Uterus (tissue), 4 donors: ENCODE measurements around the gene ATP11A. TPM values are rescaled to one million over a fixed set of nuclear protein-coding genes. Genes with fewer than 3 reads are reported as not detected.

ENCODE experiments used
- DNase-seq, 2 donors: peaks; one replicate each; pipeline ENCODE4 v3.0.0-alpha.2; 2019 to 2020
- H3K27ac ChIP-seq, 2 donors: fragments of 200-600 bp; sonication (generic); 1 replicate in 1 of 2; 2 replicates in 1 of 2; pipeline ENCODE4 v1.5.1; 2016 to 2018
- H3K27me3 ChIP-seq, 2 donors: fragments of 200-600 bp; sonication (generic); one replicate each; pipeline ENCODE4 v1.5.1; 2018 to 2019; ENCODE audit warnings: control low read depth in 1 of 2
- H3K36me3 ChIP-seq, 2 donors: fragments of 200-600 bp; sonication (generic); one replicate each; pipeline ENCODE4 v1.5.1; 2019; ENCODE audit warnings: control low read depth in 1 of 2
- H3K4me1 ChIP-seq, 2 donors: fragments of 200-600 bp; sonication (generic); one replicate each; pipeline ENCODE4 v1.5.1; 2018 to 2019; ENCODE audit warnings: control low read depth in 1 of 2
- H3K4me3 ChIP-seq, 2 donors: fragments of 200-600 bp; sonication (generic); 1 replicate in 1 of 2; 2 replicates in 1 of 2; pipeline ENCODE4 v1.5.1; 2018 to 2019; ENCODE audit warnings: mild to moderate bottlenecking in 1 of 2
- H3K9me3 ChIP-seq, 2 donors: fragments of 200-600 bp; sonication (generic); one replicate each; pipeline ENCODE4 v1.5.1; 2019; ENCODE audit warnings: control low read depth in 1 of 2
- POLR2A ChIP-seq, 2 donors: fragments of 450-650 bp; IDR thresholded peaks; one replicate each; pipeline ENCODE4 v1.6.1; 2016; ENCODE audit warnings: antibody characterized with exemption in 2 of 2, mild to moderate bottlenecking in 1 of 2, moderate library complexity in 1 of 2
- intact Hi-C: fragments of 100-400 bp; cut with DNase I; formaldehyde crosslinking; loops from one replicate; pipeline ENCODE4 v1.15.1; 2023; ENCODE audit warnings: low total_unique reads
- total RNA-seq, 4 donors: library from RNA; depleted of rRNA in 3 of 4; stranded (reverse); fragments of >200 nt in 3 of 4; gene quantifications; one replicate each; pipeline versions ENCODE4 v1.1.0 to v1.2.4, GENCODE V29; 2014 to 2023
- TF ChIP-seq, protein P1 (sequence below), 4 experiments: fragments of 200-600 bp in 2 of 4; fragments of 450-650 bp in 2 of 4; sonication (generic) in 2 of 4; IDR thresholded peaks; one replicate each; pipeline ENCODE4 v1.5.1; 2016 to 2019; ENCODE audit warnings: antibody characterized with exemption in 4 of 4, mild to moderate bottlenecking in 2 of 4, moderate library complexity in 1 of 4
- donor health status: DM: yes; HTN: yes; CAD: no.

The ATP11A gene
- total RNA-seq, 4 donors from 2014 or later: 12.8 to 149 (median 22.8) TPM

DNA sequence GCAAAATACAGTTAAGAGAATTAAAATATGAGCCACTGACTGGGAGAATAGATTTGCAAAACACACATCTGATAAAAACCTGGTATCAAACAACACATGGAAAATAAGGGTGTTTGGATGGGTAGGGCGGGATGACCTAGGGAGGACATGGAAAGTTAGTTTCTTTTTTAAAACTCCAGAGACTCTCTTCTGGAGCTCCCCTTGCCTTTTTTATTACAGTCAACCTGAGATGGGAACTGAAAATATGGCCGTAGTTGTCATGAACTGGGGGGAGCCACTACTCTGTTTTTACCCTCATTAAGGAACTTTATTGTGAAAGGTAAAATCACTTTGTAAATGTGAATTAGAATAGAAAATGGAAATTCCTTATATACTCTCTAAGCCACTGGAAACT, 113.0 kb downstream of the ATP11A start:
- no peak overlapping the region for H3K4me3 ChIP-seq
- H3K27me3 ChIP-seq: no peaks in the 10 kb centered on the region
- no peak for DNase-seq
- H3K4me1 ChIP-seq: no peaks in the 10 kb centered on the region
- H3K36me3 ChIP-seq: no peaks in the 10 kb centered on the region
- no peaks in the 10 kb centered on the region for H3K9me3 ChIP-seq
- intact Hi-C loops: no loop called here
- TF ChIP-seq, protein P1, sequence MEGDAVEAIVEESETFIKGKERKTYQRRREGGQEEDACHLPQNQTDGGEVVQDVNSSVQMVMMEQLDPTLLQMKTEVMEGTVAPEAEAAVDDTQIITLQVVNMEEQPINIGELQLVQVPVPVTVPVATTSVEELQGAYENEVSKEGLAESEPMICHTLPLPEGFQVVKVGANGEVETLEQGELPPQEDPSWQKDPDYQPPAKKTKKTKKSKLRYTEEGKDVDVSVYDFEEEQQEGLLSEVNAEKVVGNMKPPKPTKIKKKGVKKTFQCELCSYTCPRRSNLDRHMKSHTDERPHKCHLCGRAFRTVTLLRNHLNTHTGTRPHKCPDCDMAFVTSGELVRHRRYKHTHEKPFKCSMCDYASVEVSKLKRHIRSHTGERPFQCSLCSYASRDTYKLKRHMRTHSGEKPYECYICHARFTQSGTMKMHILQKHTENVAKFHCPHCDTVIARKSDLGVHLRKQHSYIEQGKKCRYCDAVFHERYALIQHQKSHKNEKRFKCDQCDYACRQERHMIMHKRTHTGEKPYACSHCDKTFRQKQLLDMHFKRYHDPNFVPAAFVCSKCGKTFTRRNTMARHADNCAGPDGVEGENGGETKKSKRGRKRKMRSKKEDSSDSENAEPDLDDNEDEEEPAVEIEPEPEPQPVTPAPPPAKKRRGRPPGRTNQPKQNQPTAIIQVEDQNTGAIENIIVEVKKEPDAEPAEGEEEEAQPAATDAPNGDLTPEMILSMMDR (IDR thresholded peaks at IDR 0.05): no peak
- no peak for TF ChIP-seq POLR2A (IDR thresholded peaks at IDR 0.05)
- H3K27ac ChIP-seq: peak overlapping the region; percentile 12 to 56

DNA sequence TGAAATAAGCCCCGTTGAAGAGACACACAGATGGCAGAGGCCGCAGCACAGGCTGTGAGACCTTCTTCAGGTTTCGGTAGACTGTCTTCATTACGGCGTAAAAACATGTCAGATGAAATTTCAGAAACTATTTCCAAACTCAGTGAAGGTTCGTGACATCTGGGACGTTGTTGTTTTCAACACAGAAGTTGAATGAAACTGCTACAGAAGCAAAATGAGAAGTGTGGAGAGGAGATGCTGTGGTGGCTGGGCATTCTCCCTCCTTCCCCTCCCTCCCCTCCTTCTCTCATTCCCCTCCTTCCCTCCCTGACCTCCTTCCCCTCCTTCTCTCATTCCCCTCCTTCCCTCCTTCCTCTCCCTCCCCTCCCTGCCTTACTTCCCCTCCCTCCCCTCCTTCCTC, 113.6 kb downstream of the ATP11A start:
- Histone ChIP-seq H3K36me3 (no peaks in the 10 kb centered on the region), H3K4me3 (no peak overlapping the region), H3K27ac (peak overlapping the region; percentile 12 to 56), H3K4me1 (no peaks in the 10 kb centered on the region), H3K27me3 (no peaks in the 10 kb centered on the region), H3K9me3 (no peaks in the 10 kb centered on the region)
- TF ChIP-seq, protein P1 (IDR thresholded peaks at IDR 0.05): no peak
- TF ChIP-seq POLR2A (IDR thresholded peaks at IDR 0.05): no peak
- no peak for DNase-seq
- intact Hi-C loops: no loop called here

DNA sequence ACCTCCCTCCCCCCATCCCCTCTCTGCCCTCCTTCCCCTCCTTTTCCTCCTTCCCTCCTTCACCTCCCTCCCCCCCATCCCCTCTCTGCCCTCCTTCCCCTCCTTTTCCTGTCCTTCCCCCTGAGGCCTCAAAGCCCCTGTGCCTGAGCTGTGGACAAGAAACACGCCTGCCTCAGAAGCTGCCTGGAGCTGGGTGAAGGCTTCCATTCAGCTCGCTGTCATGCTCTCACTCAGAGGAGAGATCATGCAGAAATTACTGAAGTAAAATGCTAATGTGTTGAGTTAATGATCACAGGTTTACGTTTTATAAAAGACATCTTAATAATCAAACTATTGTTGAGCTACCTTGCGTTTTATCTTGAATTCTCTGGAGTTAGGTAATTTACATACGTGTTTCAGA, 114.5 kb downstream of the ATP11A start:
- Histone ChIP-seq H3K4me3 (no peak overlapping the region), H3K36me3 (no peaks in the 10 kb centered on the region), H3K9me3 (no peaks in the 10 kb centered on the region), H3K27me3 (no peaks in the 10 kb centered on the region), H3K4me1 (no peaks in the 10 kb centered on the region), H3K27ac (peak overlapping the region; percentile 6 to 30)
- TF ChIP-seq, protein P1 (IDR thresholded peaks at IDR 0.05): no peak
- no peak for TF ChIP-seq POLR2A (IDR thresholded peaks at IDR 0.05)
- DNase-seq: no peak
- intact Hi-C loops: no loop called here

DNA sequence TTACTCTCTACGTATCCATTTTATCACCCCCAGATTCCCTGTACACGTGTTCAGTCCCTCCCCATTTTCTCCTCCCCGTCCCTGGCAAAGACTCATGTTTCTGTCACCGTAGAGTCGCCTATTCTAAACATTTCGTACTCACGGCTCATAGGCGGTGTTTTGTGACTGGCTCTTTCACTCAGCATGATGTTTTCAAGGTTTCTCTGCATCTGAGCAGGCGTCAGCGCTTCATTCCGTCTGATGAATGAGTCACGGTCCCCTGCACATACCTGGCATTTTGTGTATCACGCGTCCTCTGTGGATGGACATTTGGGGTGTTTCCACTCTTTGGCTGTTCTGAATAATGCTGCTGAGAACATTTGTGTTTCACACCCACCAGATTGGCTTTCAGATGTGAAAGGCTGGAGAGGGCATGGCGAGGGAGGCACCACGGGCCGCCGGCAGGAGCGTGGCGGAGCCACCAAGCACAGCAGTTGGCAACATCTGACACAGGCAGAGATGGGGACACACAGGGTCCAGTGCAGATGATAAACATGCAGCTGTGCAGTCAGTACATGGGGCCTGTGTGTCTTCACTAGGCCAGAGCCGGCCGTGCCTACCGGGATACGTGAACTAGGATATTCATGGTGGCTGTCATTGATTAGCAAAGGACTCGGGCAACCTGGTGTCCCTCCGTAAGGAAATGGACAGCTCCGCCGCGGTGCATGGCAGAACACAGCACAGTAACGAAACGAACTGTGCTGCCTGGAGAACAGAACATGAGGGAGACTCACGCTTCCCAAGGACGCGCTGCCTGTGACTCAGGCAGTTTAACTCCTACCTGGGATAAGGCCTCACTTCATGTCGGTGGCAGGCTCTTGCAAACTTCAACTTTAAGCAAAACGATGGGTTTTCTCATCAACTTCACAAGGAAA, 117.2 kb downstream of the ATP11A start:
- intact Hi-C loops: no loop called here
- H3K27ac ChIP-seq: no peak overlapping the region
- H3K27me3 ChIP-seq: no peaks in the 10 kb centered on the region
- H3K36me3 ChIP-seq: no peaks in the 10 kb centered on the region
- H3K4me3 ChIP-seq: no peak overlapping the region
- no peaks in the 10 kb centered on the region for H3K9me3 ChIP-seq
- DNase-seq: no peak
- no peaks in the 10 kb centered on the region for H3K4me1 ChIP-seq
- no peak for TF ChIP-seq POLR2A (IDR thresholded peaks at IDR 0.05)
- TF ChIP-seq, protein P1 (IDR thresholded peaks at IDR 0.05): no peak

DNA sequence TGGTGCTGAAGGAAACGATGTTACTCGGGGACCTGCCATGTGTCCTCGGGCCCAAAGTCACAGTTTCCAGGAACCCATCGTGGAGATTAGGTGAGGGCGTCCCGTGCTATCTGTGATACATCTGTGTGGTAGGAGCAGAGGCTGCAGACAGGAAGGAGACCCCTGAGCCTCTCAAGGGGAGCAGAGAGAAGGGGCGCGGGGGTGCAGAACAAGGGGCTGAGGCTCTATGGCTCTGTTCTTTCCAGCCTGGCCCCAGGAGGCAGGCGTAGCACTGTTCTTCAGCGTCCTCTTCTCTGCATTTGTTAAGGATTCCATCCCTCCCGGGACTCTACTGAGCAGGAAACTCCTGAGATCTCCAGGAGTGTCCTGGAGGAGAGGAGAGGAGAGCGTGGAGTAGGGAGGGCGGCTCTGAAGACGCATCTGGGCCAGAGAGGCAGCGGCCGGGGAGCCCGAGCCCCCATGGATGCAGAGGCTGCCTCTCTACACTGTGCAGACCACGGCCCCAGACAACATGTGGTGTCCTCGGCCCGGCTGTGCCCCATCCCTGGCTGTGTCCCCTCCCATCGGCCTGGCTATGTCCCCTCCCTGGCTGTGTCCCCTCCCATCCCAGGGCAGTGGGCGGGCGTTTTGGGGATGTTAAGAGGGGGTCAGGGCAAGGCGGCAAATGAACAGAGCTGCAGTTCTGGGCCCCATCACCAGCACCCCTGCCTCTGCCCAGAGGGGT, 118.0 kb downstream of the ATP11A start:
- no peak for DNase-seq
- H3K9me3 ChIP-seq: no peaks in the 10 kb centered on the region
- no peaks in the 10 kb centered on the region for H3K4me1 ChIP-seq
- no peaks in the 10 kb centered on the region for H3K27me3 ChIP-seq
- H3K36me3 ChIP-seq: no peaks in the 10 kb centered on the region
- no peak overlapping the region for H3K4me3 ChIP-seq
- intact Hi-C loops: no loop called here
- TF ChIP-seq POLR2A (IDR thresholded peaks at IDR 0.05): no peak
- TF ChIP-seq, protein P1 (IDR thresholded peaks at IDR 0.05): no peak
- no peak overlapping the region for H3K27ac ChIP-seq
